Transverse colon (tissue), 4 donors: ENCODE results near the gene DOCK9. TPM values are rescaled to one million over a fixed set of nuclear protein-coding genes. Genes with fewer than 3 reads are reported as not detected.

Experiments
- DNase-seq: peaks from one replicate; pipeline ENCODE4 v3.0.0-alpha.2; 2019
- H3K27ac ChIP-seq, 4 donors: fragments of 200-600 bp; sonication (generic); 2 replicates each; pipeline ENCODE4 v1.5.1; 2016 to 2018; ENCODE audit warnings: inconsistent platforms in 4 of 4
- H3K27me3 ChIP-seq: fragments of 200-600 bp; sonication (generic); 2 replicates; pipeline ENCODE4 v1.5.1; 2017; ENCODE audit warnings: inconsistent platforms
- H3K36me3 ChIP-seq, 4 donors: fragments of 200-600 bp; sonication (generic); 2 replicates each; pipeline ENCODE4 v1.5.1; 2017 to 2019; ENCODE audit warnings: inconsistent platforms in 4 of 4
- H3K4me1 ChIP-seq, 4 donors: fragments of 200-600 bp; sonication (generic); 2 replicates each; pipeline ENCODE4 v1.5.1; 2017 to 2020; ENCODE audit warnings: inconsistent platforms in 4 of 4
- H3K4me3 ChIP-seq, 4 donors: fragments of 200-600 bp; sonication (generic); 1 replicate in 1 of 4; 2 replicates in 3 of 4; pipeline versions ENCODE4 v1.5.1 to v1.6.1; 2017 to 2019; ENCODE audit warnings: inconsistent platforms in 4 of 4
- H3K9me3 ChIP-seq, 2 donors: fragments of 200-600 bp; sonication (generic); 2 replicates each; pipeline ENCODE4 v1.5.1; 2017 to 2019; ENCODE audit warnings: inconsistent platforms in 2 of 2
- EP300 ChIP-seq: sonication (generic); formaldehyde crosslinking; IDR thresholded peaks from one replicate; pipeline ENCODE4 v1.6.1; 2017; ENCODE audit warnings: antibody characterized with exemption, low read depth
- POLR2A ChIP-seq: fragments of 450-650 bp; IDR thresholded peaks from one replicate; pipeline ENCODE4 v1.6.1; 2016; ENCODE audit warnings: antibody characterized with exemption, mild to moderate bottlenecking, moderate library complexity
- POLR2AphosphoS5 ChIP-seq, 3 donors: sonication (generic); formaldehyde crosslinking; IDR thresholded peaks; one replicate each; pipeline ENCODE4 v1.6.1; 2016; ENCODE audit warnings: antibody characterized with exemption in 3 of 3
- WGBS, 2 donors: methylation state at CpG; one replicate each; pipeline ENCODE4 v1.1.5; 2018; ENCODE audit warnings: low coverage in 1 of 2; 5-methylcytosine and 5-hydroxymethylcytosine counted together
- in situ Hi-C, 4 donors: fragments of 200-750 bp; cut with MboI; loops; one replicate each; pipeline versions ENCODE4 v1.15.0 to v1.15.1; 2017; ENCODE audit warnings: low sequenced_read_pairs in 3 of 4, low pct_ligation_motif_present in 1 of 4, low pct_unique_long_range_greater_than_20kb in 1 of 4
- intact Hi-C: fragments of 100-400 bp; cut with DNase I; formaldehyde crosslinking; loops from one replicate; pipeline ENCODE4 v1.15.1; 2023; ENCODE audit warnings: low total_unique reads
- total RNA-seq, 4 donors: library from RNA; depleted of rRNA; stranded (reverse); fragments of >200 nt; gene quantifications; one replicate each; pipeline ENCODE4 v1.1.0, GENCODE V29; 2016
- TF ChIP-seq, protein P1 (sequence below), 5 experiments: fragments of 200-600 bp in 3 of 5; fragments of 450-650 bp in 2 of 5; sonication (generic) in 3 of 5; IDR thresholded peaks; 1 replicate in 2 of 5; 2 replicates in 3 of 5; pipeline ENCODE4 v1.5.1; 2016 to 2017; ENCODE audit warnings: antibody characterized with exemption in 5 of 5, inconsistent platforms in 3 of 5, mild to moderate bottlenecking in 2 of 5, moderate library complexity in 1 of 5

DOCK9 gene
- total RNA-seq, 4 donors from 2014 or later, result 44.5 to 120 (median 71.4) TPM

DNA sequence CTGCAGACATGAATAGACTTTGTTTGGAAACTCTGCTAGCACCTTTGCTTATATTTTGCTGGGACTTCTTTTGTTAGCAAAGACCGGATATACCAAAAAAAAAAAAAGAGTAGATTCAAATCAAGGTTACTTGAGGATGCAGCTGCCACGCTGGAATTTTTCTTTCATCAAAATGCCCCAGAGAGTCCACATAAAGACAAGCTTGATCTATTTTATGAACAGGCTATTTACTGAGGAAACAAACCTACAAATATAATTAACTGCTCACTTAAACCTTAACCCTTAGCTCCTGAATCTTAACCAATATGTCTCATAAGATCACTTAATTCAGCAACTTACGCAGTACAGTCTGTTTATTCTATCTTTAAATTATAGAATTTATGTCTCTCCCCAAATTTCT, 27.1 kb upstream of the DOCK9 start:
- in situ Hi-C loops, result no loop called here
- WGBS, 2 donors, result 64 to 70% methylated on average over 3 of the region's 3 CpGs

DNA sequence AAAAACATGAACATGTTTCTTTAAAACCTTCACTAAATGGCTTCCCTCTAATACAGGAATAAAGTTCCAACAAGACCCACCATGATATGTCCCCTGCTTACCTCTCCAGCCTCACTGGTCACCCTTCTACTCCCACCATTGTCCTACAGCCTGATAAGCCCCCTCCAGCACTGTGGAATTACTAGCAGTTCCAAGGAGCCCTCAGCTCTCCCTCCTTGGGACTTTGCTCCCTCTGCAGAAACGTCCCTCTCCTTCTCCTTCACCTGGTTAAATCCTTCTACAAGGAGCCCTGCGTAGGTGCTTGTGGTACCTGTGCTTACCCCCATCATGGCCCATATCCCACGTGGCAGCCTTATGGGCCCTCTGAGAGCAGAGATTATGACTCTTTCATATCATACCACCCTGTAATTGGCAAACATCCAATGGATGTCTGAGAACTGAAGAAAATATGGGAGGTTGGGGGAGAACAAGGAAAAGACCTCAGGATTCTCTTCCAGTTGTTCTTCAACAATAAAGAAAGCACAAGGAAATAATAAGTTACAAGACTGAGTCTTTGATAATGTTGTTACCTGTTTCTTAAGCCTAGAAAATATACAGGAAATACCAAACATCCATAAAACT, 26.1 kb upstream of the DOCK9 start:
- H3K4me1 ChIP-seq, result peaks cover 0 to 30% (median 6%) of the 10 kb centered on the region in 4 donors

More for the DNA sequence above, 27.1 kb upstream of the DOCK9 start:
- no peak overlapping the region for H3K4me3 ChIP-seq
- TF ChIP-seq, protein P1, sequence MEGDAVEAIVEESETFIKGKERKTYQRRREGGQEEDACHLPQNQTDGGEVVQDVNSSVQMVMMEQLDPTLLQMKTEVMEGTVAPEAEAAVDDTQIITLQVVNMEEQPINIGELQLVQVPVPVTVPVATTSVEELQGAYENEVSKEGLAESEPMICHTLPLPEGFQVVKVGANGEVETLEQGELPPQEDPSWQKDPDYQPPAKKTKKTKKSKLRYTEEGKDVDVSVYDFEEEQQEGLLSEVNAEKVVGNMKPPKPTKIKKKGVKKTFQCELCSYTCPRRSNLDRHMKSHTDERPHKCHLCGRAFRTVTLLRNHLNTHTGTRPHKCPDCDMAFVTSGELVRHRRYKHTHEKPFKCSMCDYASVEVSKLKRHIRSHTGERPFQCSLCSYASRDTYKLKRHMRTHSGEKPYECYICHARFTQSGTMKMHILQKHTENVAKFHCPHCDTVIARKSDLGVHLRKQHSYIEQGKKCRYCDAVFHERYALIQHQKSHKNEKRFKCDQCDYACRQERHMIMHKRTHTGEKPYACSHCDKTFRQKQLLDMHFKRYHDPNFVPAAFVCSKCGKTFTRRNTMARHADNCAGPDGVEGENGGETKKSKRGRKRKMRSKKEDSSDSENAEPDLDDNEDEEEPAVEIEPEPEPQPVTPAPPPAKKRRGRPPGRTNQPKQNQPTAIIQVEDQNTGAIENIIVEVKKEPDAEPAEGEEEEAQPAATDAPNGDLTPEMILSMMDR (IDR thresholded peaks at IDR 0.05), result no peak
- TF ChIP-seq POLR2A, result no peak
- TF ChIP-seq POLR2AphosphoS5 (IDR thresholded peaks at IDR 0.05), result no peak
- no peak for TF ChIP-seq EP300
- intact Hi-C loops, result no loop called here
- no peak for DNase-seq
- no peaks in the 10 kb centered on the region for H3K36me3 ChIP-seq
- H3K4me1 ChIP-seq, result peaks cover 0 to 21% (median 4%) of the 10 kb centered on the region in 4 donors
- H3K9me3 ChIP-seq, result no peaks in the 10 kb centered on the region
- H3K27ac ChIP-seq, result no peak overlapping the region
- H3K27me3 ChIP-seq, result no peaks in the 10 kb centered on the region

DNA sequence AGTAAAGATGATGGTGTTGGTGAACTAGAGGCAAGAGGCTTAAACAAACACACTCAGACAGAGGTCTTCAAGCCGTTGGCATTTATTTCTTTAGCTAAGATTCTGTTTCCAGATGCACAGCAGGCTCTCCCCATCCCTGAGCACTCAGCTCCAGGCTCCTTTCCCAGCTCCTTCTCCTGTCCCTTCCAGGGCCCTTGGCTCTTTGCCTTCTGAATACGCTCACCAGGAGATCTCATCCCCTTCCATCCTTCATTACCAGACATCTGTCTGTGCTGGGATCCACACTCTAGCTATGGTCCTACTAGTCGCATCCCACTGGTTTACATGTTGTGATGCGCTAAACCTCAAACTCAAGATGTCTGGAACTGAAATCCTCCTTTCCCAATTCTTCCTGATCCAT, 25.3 kb upstream of the DOCK9 start:
- Histone ChIP-seq H3K27ac (no peak overlapping the region), H3K27me3 (no peaks in the 10 kb centered on the region), H3K4me1 (peaks cover 0 to 32% (median 8%) of the 10 kb centered on the region in 4 donors), H3K4me3 (no peak overlapping the region), H3K9me3 (no peaks in the 10 kb centered on the region), H3K36me3 (no peaks in the 10 kb centered on the region)
- intact Hi-C loops (no loop called here), in situ Hi-C loops (no loop called here)
- 80 to 82% methylated on average over 3 to 4 of the region's 4 CpGs for WGBS, 2 donors
- TF ChIP-seq POLR2A (no peak), POLR2AphosphoS5 (IDR thresholded peaks at IDR 0.05) (no peak), EP300 (no peak)
- TF ChIP-seq, protein P1 (IDR thresholded peaks at IDR 0.05), result no peak
- no peak for DNase-seq

More for the DNA sequence above, 26.1 kb upstream of the DOCK9 start:
- 54% methylated on average over 3 of the region's 3 CpGs; no CpG with 5 or more reads in 1 of the 2 donors for WGBS, 2 donors
- in situ Hi-C loops (no loop called here), intact Hi-C loops (no loop called here)
- no peak overlapping the region for H3K27ac ChIP-seq
- H3K4me3 ChIP-seq, result no peak overlapping the region
- H3K9me3 ChIP-seq, result no peaks in the 10 kb centered on the region
- no peak for DNase-seq
- H3K27me3 ChIP-seq, result no peaks in the 10 kb centered on the region
- H3K36me3 ChIP-seq, result no peaks in the 10 kb centered on the region
- TF ChIP-seq, protein P1 (IDR thresholded peaks at IDR 0.05), result no peak
- TF ChIP-seq POLR2AphosphoS5 (IDR thresholded peaks at IDR 0.05) (no peak), EP300 (no peak), POLR2A (no peak)

DNA sequence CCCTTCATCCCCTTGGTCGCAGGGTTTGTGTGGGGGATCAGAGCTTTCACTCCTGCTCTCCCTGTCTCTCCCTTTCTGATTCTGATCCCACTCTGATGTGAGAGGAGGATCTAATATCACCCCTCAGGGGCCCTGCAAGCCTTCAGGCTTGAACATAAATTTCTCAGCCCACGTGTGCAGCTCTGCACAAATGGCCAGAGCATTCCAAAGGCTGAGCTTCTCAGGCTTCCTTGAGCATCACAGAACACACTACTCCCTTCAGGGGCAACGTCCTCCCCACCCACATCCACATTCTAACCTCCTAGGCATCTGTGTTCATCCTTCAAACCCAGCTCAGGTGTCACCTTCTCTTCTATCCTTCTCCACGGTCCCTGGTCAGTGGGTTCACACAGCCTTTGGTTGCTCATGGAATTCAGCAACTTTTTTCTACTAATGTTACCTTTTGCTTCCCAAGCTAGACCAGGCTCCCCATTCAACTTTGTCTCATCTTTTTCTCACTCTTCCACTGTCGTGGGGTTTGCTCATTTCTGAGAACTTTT, 24.4 kb upstream of the DOCK9 start:
- 83 to 84% methylated on average over 2 to 5 of the region's 5 CpGs for WGBS, 2 donors
- DNase-seq, result no peak
- Histone ChIP-seq H3K4me1 (peaks cover 0 to 39% (median 10%) of the 10 kb centered on the region in 4 donors), H3K27me3 (no peaks in the 10 kb centered on the region), H3K9me3 (no peaks in the 10 kb centered on the region), H3K36me3 (no peaks in the 10 kb centered on the region), H3K27ac (no peak overlapping the region), H3K4me3 (no peak overlapping the region)
- in situ Hi-C loops (no loop called here), intact Hi-C loops (no loop called here)
- TF ChIP-seq, protein P1 (IDR thresholded peaks at IDR 0.05), result no peak
- TF ChIP-seq POLR2A (no peak), EP300 (no peak), POLR2AphosphoS5 (IDR thresholded peaks at IDR 0.05) (no peak)
